ENCODE measurements around the gene DLGAP1.

The DLGAP1 gene

GRCh38 chr18:4144201-4144600 is 310.9 kb downstream of the DLGAP1 start:
- no peak overlapping the region for H3K27ac ChIP-seq
- TF ChIP-seq CTCF (IDR thresholded peaks at IDR 0.05; ENCODE audit: low read depth, low read length), result no peak
- DNase-seq, result no peak
- H3K9me3 ChIP-seq (ENCODE audit: severe bottlenecking), result no peaks in the 10 kb centered on the region
- H3K27me3 ChIP-seq (ENCODE audit: insufficient read depth, low read depth, severe bottlenecking), result peaks cover 65% of the 10 kb centered on the region
- H3K36me3 ChIP-seq, result no peaks in the 10 kb centered on the region
- H3K4me3 ChIP-seq (ENCODE audit: low read depth, low read length), result no peak overlapping the region

GRCh38 chr18:4143585-4143984 is 311.5 kb downstream of the DLGAP1 start:
- no peaks in the 10 kb centered on the region for H3K9me3 ChIP-seq (ENCODE audit: severe bottlenecking)
- no peak for TF ChIP-seq CTCF (IDR thresholded peaks at IDR 0.05; ENCODE audit: low read depth, low read length)

GRCh38 chr18:4142876-4143275 is 312.2 kb downstream of the DLGAP1 start:
- Histone ChIP-seq H3K27ac (no peak overlapping the region), H3K4me3 (ENCODE audit: low read depth, low read length) (no peak overlapping the region), H3K36me3 (no peaks in the 10 kb centered on the region), H3K9me3 (ENCODE audit: severe bottlenecking) (no peaks in the 10 kb centered on the region), H3K27me3 (ENCODE audit: insufficient read depth, low read depth, severe bottlenecking) (peaks cover 63% of the 10 kb centered on the region)
- no peak for TF ChIP-seq CTCF (IDR thresholded peaks at IDR 0.05; ENCODE audit: low read depth, low read length)
- DNase-seq, result no peak

More at GRCh38 chr18:4143585-4143984, 311.5 kb downstream of the DLGAP1 start:
- no peak for DNase-seq
- peaks cover 63% of the 10 kb centered on the region for H3K27me3 ChIP-seq (ENCODE audit: insufficient read depth, low read depth, severe bottlenecking)
- H3K27ac ChIP-seq, result no peak overlapping the region
- H3K4me3 ChIP-seq (ENCODE audit: low read depth, low read length), result no peak overlapping the region
- no peaks in the 10 kb centered on the region for H3K36me3 ChIP-seq

- H3K4me3 ChIP-seq (ENCODE audit: low read depth, low read length), result no peak overlapping the region
- H3K36me3 ChIP-seq, result no peaks in the 10 kb centered on the region
- no peak for TF ChIP-seq CTCF (IDR thresholded peaks at IDR 0.05; ENCODE audit: low read depth, low read length)
- peaks cover 2% of the 10 kb centered on the region for H3K9me3 ChIP-seq (ENCODE audit: severe bottlenecking)
- no peak overlapping the region for H3K27ac ChIP-seq
- H3K27me3 ChIP-seq (ENCODE audit: insufficient read depth, low read depth, severe bottlenecking), result peaks cover 53% of the 10 kb centered on the region
- no peak for DNase-seq
Measured at GRCh38 chr18:4134700-4135099, 320.4 kb downstream of the DLGAP1 start.

GRCh38 chr18:4130734-4131719 is 324.1 kb downstream of the DLGAP1 start:
- Histone ChIP-seq H3K36me3 (no peaks in the 10 kb centered on the region), H3K9me3 (ENCODE audit: severe bottlenecking) (no peaks in the 10 kb centered on the region), H3K4me3 (ENCODE audit: low read depth, low read length) (no peak overlapping the region), H3K27ac (no peak overlapping the region), H3K27me3 (ENCODE audit: insufficient read depth, low read depth, severe bottlenecking) (peaks cover 65% of the 10 kb centered on the region)
- no peak for TF ChIP-seq CTCF (IDR thresholded peaks at IDR 0.05; ENCODE audit: low read depth, low read length)
- DNase-seq, result no peak

Data from WERI-Rb-1 (cell line).